AG09319 (cell line): ENCODE measurements around the gene BTK.

Experiments
- DNase-seq: peaks from one replicate; pipeline ENCODE4 v3.0.0-alpha.2; 2010; ENCODE audit warnings: low read depth; ENCODE audit errors: extremely low read depth
- CTCF ChIP-seq: IDR thresholded peaks from 2 replicates; pipeline ENCODE4 v1.5.1; 2011; ENCODE audit warnings: low read depth, mild to moderate bottlenecking, inconsistent platforms, low read length, moderate library complexity

Gene BTK

DNA sequence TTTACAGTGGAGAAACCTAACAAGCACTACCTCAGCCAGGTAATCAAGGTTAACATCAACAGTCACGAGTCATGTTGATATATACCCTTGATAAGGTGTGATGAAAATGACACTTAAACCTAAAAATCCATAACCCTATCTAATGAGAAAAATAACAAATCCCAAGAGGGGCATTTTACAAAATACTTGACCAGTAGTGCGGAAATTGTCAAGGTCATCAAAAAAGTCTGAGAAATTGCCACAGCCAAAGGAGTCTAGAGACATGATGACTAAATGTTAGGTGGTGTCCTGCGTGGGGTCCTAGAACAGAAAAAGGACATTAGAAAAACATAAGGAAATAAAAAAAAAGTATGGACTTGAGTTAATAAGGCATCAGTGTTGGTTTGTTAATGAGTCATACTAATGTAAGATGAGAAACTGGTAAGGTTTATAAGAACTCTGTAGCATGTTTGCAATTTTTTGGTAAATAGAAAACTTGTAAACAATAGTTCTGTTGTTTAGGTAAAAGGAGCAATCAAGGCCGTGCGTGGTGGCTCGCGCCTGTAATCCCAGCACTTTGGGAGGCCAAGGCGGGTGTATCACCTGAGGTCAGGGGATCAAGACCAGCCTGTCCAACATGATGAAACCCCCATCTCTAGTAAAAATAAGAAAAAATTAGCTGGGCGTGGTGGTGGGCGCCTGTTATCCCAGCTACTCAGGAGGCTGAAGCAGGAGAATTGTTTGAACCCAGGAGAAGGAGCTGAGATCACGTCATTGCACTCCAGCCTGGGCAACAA is 7.7 kb upstream of the BTK start:
- no peak for DNase-seq
- TF ChIP-seq CTCF: no peak

GRCh38 chrX:101391831-101392230 is 5.8 kb upstream of the BTK start:
- TF ChIP-seq CTCF: no peak
- no peak for DNase-seq

- DNase-seq: peak; percentile 75
- TF ChIP-seq CTCF: peak; percentile 74
Observed at GRCh38 chrX:101390664-101391525, 4.9 kb upstream of the BTK start, which contains the start of gene RPL36A. Gene RPL36A, plus strand, starts transcription at chrX:101391011. Its CDS starts 33 bp downstream, at chrX:101391044.

DNA sequence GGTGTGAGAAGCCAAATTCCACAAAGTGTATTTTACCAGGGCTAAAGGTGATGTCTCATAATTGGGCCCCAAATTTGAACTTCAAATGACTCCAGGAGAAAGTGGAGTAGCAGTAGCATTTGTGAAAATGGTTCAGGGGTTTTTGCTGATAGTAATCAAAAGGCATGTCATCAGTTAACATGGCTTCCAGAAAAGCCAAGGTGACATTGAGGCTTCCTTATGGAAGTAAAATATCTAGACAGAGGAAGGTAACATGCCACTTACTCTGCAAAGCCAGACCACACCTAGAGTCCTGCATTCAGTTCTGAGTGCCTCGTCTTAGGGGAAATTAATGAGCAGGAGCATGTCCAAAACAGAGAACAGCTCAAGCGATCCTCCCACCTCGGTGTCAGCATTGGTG is 2.6 kb upstream of the BTK start:
- DNase-seq: no peak
- TF ChIP-seq CTCF: no peak

- TF ChIP-seq CTCF: no peak
- DNase-seq: no peak
Observed at GRCh38 chrX:101386542-101386885, 523 bp upstream of the BTK start.

DNA sequence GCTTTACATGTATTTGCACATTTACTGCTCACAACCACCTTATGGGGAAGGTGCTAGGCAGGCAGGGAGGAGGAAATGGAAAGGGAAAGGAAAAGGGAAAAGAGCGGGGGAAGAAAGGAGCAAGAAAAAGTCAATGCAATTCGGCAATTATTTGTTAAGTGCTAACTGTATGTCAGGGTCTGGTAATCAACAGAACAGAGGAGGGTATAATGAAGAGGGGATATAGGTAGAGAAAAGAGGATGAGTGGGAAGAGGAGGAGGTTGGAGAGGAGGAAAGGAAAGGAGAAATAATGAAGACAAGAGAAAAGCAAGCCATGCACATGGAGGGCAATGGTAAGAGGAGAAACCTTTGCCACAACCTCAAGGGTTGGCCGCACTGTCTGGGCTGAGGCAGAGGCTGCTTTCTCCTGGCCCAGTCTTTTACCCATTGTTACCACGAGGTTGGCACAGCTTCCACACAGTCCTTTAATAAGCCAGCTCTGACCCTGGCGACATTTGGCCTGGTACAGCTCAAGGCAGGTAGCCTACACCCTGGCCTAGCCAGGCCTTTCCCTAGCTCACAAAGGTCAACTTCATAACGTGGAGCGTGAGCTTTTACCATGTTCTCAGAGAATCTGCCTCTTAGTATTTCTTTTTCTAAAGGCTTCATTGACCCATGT is 836 bp downstream of the BTK start:
- no peak for DNase-seq
- no peak for TF ChIP-seq CTCF
